ENCODE measurements around the gene STARD3.

Gene STARD3

DNA sequence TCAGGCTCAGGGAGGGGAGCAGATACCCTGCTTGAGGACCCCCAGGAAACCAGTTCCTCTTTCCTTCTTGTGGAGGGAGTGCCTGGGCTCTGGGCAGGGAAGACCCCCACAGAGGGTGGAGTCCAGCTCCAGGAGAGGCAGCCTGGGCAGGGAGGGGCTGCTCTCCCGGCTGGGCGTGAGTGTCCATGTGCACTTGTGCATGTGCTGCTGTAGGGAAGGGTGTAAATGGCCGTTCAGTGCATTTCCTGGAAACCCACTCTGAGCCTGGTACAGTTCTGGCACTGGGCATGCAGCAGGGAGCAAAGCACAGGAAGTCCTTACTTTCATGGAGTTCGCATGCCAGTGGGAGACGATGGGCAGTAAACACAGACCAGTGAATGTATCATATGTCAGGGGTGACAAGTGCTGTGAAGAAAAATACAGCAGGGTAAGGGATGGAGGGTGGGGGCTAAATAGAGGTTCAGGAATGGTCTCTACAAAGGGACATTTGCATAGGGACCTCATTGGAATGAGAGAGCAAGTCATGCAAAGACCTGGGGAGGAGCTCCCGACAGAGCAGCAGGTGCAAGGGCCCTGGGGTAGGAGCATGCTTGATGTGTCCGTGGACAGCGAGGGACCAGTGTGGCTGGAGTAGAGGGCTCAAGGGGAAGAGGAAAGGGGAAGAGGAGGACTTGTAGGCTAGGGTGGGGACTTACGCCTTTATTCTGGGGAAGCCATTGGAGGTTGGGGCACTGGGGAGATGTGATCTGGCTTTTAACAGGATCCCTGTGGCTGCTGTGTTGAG lies 5.5 kb downstream of the STARD3 start:
- CTCF ChIA-PET: interaction anchor here (0.9 to 18.2 kb wide), 6 partner anchors 8 to 20 kb away, joined by 4 to 200 read pairs (median 6); no protein-coding TSS in a partner anchor
- Mint-ChIP-seq H3K27ac (no peak overlapping the region), H3K27me3 (no peaks in the 10 kb centered on the region), H3K4me1 (peaks cover 54% of the 10 kb centered on the region), H3K36me3 (peaks cover 14% of the 10 kb centered on the region), H3K4me3 (no peak overlapping the region), H3K9me3 (no peaks in the 10 kb centered on the region)
- no peak for DNase-seq

DNA sequence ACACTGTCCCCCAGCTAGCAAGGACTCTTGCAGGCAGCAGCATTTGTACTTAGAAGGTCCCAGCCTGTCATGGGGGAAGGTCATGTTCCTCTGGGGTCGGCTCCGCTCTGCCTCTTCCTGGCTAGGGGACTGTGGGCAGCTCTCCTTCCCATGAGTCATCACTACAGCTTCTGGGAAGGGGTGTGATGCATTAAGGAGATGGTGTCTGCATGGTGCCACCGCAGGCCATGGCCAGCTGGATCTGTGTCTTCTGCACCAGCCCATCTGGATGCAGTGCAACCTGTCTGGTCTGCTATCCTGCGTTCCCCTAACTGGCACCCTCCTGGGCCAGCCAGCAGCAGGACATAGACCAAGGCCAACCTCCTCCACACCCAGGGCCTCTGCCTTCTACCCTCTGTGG lies 6.3 kb downstream of the STARD3 start:
- CTCF ChIA-PET: interaction anchor here (0.6 to 18.2 kb wide), 6 partner anchors 8 to 497 kb away, joined by 3 to 200 read pairs (median 5); partner anchors contain the start of gene CASC3
- DNase-seq: no peak
- no peaks in the 10 kb centered on the region for H3K27me3 Mint-ChIP-seq
- H3K4me1 Mint-ChIP-seq: peaks cover 46% of the 10 kb centered on the region
- H3K9me3 Mint-ChIP-seq: no peaks in the 10 kb centered on the region
- no peak overlapping the region for H3K27ac Mint-ChIP-seq
- H3K36me3 Mint-ChIP-seq: peaks cover 13% of the 10 kb centered on the region
- H3K4me3 Mint-ChIP-seq: no peak overlapping the region

DNA sequence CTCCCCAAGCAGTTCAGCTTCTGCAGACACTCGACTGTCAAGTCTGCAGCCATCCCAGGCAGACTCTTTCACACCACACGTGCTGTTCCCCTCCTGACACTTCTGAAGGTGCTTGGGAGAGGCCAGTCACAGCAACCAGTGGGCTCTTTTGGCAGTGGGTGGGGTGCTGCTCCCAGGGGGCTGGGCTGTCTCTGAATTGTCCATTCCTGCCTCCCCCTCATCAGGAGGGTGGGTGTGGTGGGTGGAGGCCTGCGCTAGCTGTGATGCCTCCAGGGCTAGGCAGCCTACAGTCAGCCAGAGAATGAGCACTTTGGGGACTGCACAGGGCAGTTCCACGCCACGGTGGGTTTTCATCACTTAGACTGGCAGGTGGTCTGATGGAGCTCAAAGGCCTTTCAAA lies 10.3 kb downstream of the STARD3 start:
- Mint-ChIP-seq H3K27me3 (no peaks in the 10 kb centered on the region), H3K4me1 (peaks cover 27% of the 10 kb centered on the region), H3K4me3 (no peak overlapping the region), H3K36me3 (peaks cover 15% of the 10 kb centered on the region), H3K27ac (no peak overlapping the region), H3K9me3 (no peaks in the 10 kb centered on the region)
- CTCF ChIA-PET: interaction anchor here (1.5 to 18.2 kb wide), 2 partner anchors 24 to 25 kb away, joined by 3 to 200 read pairs; no protein-coding TSS in a partner anchor
- no peak for DNase-seq

DNA sequence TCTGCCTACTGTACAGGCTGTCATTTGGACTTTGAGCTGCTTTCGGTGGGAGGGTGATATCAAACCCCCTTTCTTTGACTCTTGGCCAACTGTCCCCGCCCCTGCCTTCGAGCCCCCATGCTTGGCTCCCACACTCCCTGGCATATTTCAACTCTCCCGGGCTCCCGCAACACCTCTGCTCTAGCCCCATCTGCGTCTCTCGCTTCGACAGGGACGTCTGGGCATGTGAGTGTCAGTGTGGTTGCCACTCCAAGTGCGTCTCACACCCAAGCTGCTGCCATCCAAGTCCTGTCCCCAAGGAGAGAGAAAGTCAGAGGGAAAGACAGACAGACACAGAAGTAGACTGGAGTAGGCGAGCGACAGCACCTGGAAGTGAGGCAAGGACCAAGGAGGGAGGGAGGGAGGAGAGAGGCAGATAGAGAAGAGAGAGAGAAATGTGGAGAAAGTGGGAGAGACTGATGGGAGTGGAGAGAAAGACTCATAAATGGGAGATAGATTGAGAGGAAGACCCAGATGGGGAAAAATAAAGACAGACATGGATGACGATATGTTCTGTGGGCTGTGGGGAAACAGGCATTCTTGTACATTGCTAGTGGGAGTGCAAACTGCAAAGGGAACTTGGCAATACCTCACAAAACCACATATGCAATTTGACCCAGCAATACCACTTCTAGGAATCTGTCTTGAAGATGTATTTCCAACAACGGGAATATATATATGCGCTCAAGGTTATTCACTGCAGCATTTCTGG lies 11.8 kb downstream of the STARD3 start:
- peak overlapping the region; percentile 8 for H3K27ac Mint-ChIP-seq
- H3K27me3 Mint-ChIP-seq: no peaks in the 10 kb centered on the region
- no peak for DNase-seq
- H3K36me3 Mint-ChIP-seq: peaks cover 16% of the 10 kb centered on the region
- CTCF ChIA-PET: interaction anchor here (6.8 to 18.2 kb wide), 2 partner anchors 16 to 27 kb away, joined by 55 to 200 read pairs; no protein-coding TSS in a partner anchor
- H3K4me1 Mint-ChIP-seq: peaks cover 23% of the 10 kb centered on the region
- no peak overlapping the region for H3K4me3 Mint-ChIP-seq
- no peaks in the 10 kb centered on the region for H3K9me3 Mint-ChIP-seq

DNA sequence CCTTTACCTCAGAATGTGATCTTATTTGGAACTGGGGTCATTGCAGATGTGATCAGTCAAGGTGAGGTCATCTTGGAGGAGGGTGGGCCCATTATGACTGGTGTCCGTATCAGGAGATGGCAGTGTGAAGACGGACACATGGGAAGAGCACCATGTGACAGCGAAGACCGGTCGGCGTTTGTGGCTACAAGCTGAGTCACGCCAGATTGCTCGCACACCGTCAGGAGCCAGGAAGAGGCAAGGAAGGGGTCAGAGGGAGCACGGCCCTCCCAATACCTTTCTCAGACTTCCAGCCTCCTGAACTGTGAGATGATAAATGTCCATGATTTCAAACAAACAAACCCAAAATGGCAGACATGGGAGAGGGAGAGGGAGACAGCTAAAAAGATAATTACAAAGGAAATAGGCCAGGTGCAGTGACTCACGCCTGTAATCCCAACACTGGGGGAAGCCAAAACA lies 13.2 kb downstream of the STARD3 start:
- peaks cover 19% of the 10 kb centered on the region for H3K36me3 Mint-ChIP-seq
- H3K27me3 Mint-ChIP-seq: no peaks in the 10 kb centered on the region
- H3K9me3 Mint-ChIP-seq: no peaks in the 10 kb centered on the region
- H3K4me1 Mint-ChIP-seq: peaks cover 29% of the 10 kb centered on the region
- H3K4me3 Mint-ChIP-seq: no peak overlapping the region
- CTCF ChIA-PET: interaction anchor here (1.5 to 18.2 kb wide), 3 partner anchors 16 to 28 kb away, joined by 5 to 200 read pairs (median 55); no protein-coding TSS in a partner anchor
- no peak for DNase-seq
- H3K27ac Mint-ChIP-seq: no peak overlapping the region

DNA sequence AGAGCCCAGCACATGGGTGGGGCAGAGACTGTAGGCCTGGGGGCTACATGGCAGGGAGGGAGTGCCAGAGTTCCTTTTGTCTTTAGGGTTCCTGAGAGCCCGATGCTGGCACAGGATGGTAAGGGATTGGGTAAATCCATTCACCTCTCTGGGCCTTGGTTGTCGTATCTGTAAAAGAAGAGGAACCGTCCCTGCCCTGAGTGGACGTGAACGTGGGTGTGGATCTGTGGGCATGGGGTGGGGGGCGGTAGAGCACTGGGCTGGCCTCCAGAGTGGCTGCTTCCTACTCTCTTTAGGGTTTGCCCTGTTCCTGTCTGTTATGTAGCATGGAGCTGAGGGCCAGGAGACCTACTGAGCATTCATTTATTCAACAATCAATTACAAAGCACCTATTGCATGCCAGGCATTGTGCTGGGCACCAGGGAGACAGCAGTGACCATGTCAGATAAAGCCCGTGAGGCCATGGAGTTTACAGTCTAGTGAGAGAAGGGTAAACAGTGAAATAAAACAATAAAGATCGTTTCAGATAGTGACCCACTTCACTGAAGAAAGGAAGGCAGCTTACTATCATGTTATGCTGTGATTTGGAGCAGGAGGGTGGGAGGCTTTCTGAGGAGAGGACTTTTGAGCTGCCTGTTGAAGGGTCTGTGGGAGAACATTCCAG lies 15.1 kb downstream of the STARD3 start:
- no peak overlapping the region for H3K4me3 Mint-ChIP-seq
- peak overlapping the region; percentile 19 for H3K27ac Mint-ChIP-seq
- peaks cover 26% of the 10 kb centered on the region for H3K36me3 Mint-ChIP-seq
- CTCF ChIA-PET: interaction anchor here (0.6 to 18.2 kb wide), 8 partner anchors 10 to 61 kb away, joined by 3 to 200 read pairs (median 10); no protein-coding TSS in a partner anchor
- peaks cover 36% of the 10 kb centered on the region for H3K4me1 Mint-ChIP-seq
- no peaks in the 10 kb centered on the region for H3K27me3 Mint-ChIP-seq
- no peak for DNase-seq
- no peaks in the 10 kb centered on the region for H3K9me3 Mint-ChIP-seq

DNA sequence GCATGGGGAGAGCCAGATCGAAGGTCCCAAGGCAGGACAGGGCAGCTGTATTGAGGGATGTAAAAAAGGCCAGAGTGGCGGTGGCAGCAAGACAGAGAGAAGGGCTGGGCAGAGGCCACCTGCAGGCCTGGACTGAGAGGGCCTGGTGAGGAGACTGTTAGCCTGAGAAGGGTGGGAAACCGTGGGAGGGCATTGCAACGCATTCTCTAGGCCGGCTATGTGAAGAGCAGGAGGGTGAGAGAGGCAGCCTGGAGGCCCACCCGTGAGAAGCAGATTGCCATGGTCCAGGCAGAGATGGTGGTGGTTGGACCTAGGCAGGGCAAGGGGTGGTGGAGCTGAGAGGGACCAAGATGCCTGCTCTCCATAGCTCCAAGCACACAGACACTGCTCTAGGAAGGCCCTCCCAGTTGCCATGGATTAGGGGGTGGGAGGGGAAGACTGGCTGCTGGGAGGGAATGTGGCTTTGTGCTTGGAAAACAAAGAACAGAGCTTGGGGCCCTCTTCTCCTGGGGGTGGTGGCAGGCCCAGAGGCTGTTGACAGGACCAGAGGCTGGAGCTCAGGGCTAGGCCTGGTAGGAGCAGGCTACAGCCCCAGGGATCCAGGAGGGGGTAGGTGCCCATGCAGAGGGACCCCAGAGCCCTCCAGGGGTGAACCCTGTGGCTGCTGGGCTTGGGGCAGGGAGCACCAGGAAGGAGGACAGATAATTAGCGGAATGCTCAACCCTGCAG lies 15.8 kb downstream of the STARD3 start:
- DNase-seq: no peak
- no peaks in the 10 kb centered on the region for H3K9me3 Mint-ChIP-seq
- H3K36me3 Mint-ChIP-seq: peaks cover 25% of the 10 kb centered on the region
- CTCF ChIA-PET: interaction anchor here (0.6 to 18.2 kb wide), 8 partner anchors 10 to 100 kb away, joined by 3 to 200 read pairs (median 10); no protein-coding TSS in a partner anchor
- H3K4me3 Mint-ChIP-seq: no peak overlapping the region
- peak overlapping the region; percentile 49 for H3K27ac Mint-ChIP-seq
- no peaks in the 10 kb centered on the region for H3K27me3 Mint-ChIP-seq
- peaks cover 36% of the 10 kb centered on the region for H3K4me1 Mint-ChIP-seq

DNA sequence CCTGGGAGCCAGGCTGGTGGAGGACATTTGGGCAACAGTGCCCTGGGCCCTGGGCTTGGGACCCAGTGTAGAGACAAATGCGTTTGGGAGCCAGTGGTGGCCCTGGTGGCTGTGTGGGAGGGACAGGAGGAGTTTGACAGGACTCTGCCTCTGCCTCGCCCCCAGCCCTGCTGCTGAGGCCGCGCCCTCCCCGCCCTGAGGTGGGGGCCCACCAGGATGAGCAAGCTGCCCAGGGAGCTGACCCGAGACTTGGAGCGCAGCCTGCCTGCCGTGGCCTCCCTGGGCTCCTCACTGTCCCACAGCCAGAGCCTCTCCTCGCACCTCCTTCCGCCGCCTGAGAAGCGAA lies 16.3 kb downstream of the STARD3 start:
- no peaks in the 10 kb centered on the region for H3K27me3 Mint-ChIP-seq
- H3K4me3 Mint-ChIP-seq: no peak overlapping the region
- no peak for DNase-seq
- H3K36me3 Mint-ChIP-seq: peaks cover 28% of the 10 kb centered on the region
- H3K27ac Mint-ChIP-seq: no peak overlapping the region
- no peaks in the 10 kb centered on the region for H3K9me3 Mint-ChIP-seq
- peaks cover 41% of the 10 kb centered on the region for H3K4me1 Mint-ChIP-seq
- CTCF ChIA-PET: interaction anchor here (0.8 to 18.2 kb wide), 21 partner anchors 9 to 333 kb away, joined by 3 to 200 read pairs (median 5); partner anchors contain the start of genes PPP1R1B and TCAP

DNA sequence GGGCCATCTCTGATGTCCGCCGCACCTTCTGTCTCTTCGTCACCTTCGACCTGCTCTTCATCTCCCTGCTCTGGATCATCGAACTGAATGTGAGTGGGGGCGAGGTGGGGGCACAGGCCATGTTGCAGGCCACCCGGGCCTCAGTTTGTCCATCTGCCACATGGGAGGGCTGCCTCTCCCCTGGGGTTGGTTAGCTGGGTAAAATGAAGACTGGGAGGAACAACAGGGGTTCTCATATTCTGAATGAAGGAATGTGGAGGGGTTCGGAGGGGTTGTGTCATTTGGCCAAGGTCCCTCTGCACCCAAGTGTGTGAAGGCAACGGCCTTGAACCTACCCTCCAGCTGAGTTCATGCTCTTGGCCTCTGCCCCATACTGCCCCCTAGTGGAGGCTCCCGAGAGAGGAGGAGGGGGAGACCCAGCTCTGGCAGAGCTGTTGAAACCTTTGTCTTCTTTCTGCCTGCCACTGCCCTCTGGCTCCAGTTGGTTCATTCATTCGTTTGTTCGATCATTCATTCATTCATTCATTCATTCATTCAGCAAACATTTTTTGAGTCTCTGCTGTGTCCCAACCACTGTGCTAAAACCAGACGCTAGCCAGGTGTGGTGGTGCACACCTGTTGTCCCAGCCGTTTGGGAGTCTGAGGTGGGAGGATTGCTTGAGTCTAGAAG lies 16.9 kb downstream of the STARD3 start:
- H3K36me3 Mint-ChIP-seq: peaks cover 27% of the 10 kb centered on the region
- CTCF ChIA-PET: interaction anchor here (0.6 to 18.2 kb wide), 25 partner anchors 9 to 332 kb away, joined by 3 to 200 read pairs (median 4); partner anchors contain the start of genes IKZF3, PPP1R1B and TCAP
- H3K27ac Mint-ChIP-seq: no peak overlapping the region
- no peaks in the 10 kb centered on the region for H3K9me3 Mint-ChIP-seq
- H3K4me3 Mint-ChIP-seq: no peak overlapping the region
- no peaks in the 10 kb centered on the region for H3K27me3 Mint-ChIP-seq
- peaks cover 46% of the 10 kb centered on the region for H3K4me1 Mint-ChIP-seq
- DNase-seq: peak; percentile 90

DNA sequence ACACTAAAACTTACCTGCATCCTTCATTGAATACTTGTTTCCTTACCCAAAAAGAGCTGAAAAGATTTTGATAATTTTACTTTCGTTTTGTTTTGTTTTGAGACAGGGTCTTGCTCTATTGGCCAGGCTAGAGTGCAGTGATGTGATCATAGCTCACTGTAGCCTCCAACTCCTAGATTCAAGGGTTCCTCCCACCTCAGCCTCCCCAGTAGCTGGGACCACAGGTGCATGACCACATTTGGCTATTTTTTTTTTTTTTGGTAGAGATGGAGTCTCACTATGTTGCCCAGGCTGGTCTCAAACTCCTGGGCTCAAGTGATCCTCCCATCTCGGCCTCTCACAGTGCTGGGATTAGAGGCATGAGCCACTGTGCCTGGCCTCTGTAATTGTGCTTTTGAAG lies 18.2 kb downstream of the STARD3 start:
- peaks cover 57% of the 10 kb centered on the region for H3K4me1 Mint-ChIP-seq

DNA sequence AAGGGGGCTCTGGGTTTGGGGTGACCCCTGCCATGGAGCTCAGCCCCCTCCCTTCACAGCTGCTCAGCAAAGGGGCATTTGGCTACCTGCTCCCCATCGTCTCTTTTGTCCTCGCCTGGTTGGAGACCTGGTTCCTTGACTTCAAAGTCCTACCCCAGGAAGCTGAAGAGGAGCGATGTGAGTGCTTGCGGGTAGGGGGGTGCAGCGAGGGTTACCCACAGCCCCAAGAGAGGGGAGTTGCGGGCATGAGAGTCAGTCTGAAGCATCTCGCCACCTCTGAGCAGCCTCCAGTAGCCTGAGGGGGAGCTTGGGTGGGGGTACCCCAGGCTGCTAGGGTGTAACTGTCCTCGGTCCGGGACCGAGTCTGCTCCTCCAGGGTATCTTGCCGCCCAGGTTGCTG lies 21.4 kb downstream of the STARD3 start:
- CTCF ChIA-PET: interaction anchor here (0.6 kb wide), 1 partner anchor 37 kb away, joined by 3 read pairs; no protein-coding TSS in a partner anchor
- peaks cover 44% of the 10 kb centered on the region for H3K4me1 Mint-ChIP-seq
- H3K4me3 Mint-ChIP-seq: no peak overlapping the region
- H3K27me3 Mint-ChIP-seq: no peaks in the 10 kb centered on the region
- H3K36me3 Mint-ChIP-seq: peaks cover 32% of the 10 kb centered on the region
- peak overlapping the region; percentile 37 for H3K27ac Mint-ChIP-seq
- DNase-seq: no peak
- H3K9me3 Mint-ChIP-seq: no peaks in the 10 kb centered on the region

More for the DNA sequence above, 18.2 kb downstream of the STARD3 start:
- DNase-seq: no peak
- Mint-ChIP-seq H3K4me3 (no peak overlapping the region), H3K27me3 (no peaks in the 10 kb centered on the region), H3K9me3 (no peaks in the 10 kb centered on the region), H3K36me3 (peaks cover 28% of the 10 kb centered on the region), H3K27ac (peak overlapping the region; percentile 80)
- CTCF ChIA-PET: interaction anchor here (0.7 to 18.2 kb wide), 15 partner anchors 8 to 254 kb away, joined by 3 to 200 read pairs (median 9); partner anchors contain the start of genes IKZF3, MIEN1, PPP1R1B and TCAP

DNA sequence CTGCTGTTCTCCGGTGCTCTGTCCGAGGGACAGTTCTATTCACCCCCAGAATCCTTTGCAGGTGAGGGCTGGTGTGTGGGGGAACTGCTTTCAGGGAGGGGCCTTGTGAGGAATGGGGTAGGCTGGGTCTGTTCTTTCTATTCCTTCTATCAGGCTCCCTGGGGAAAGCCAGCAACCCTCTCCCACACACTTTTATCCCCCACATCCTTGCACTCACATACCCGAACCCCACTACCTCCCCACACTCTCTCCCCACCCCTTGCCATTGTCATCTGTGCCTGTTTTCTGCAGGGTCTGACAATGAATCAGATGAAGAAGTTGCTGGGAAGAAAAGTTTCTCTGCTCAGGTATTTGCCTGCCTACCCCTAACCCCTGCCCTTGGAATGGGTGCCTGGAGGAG lies 21.8 kb downstream of the STARD3 start:
- H3K4me1 Mint-ChIP-seq: peaks cover 41% of the 10 kb centered on the region
- DNase-seq: no peak
- peaks cover 30% of the 10 kb centered on the region for H3K36me3 Mint-ChIP-seq
- no peak overlapping the region for H3K27ac Mint-ChIP-seq
- no peak overlapping the region for H3K4me3 Mint-ChIP-seq
- no peaks in the 10 kb centered on the region for H3K27me3 Mint-ChIP-seq
- CTCF ChIA-PET: interaction anchor here (0.6 kb wide), 1 partner anchor 37 kb away, joined by 3 read pairs; no protein-coding TSS in a partner anchor
- H3K9me3 Mint-ChIP-seq: no peaks in the 10 kb centered on the region

Data from activated naive CD4-positive, alpha-beta T cell treated with anti-CD3 and anti-CD28 coated beads, Interleukin-2, amount 10 ng/mL, durations not matched to agents 7 days and 5 days (primary cell).